Measurements from ENCODE around the gene ZP2.
"Not testable (repeated sequence)": the region's sequence is repeated elsewhere in the genome, so short reads cannot be mapped to it uniquely, and the experiment has no call there.

Gene ZP2

GRCh38 chr16:21158208-21159110 lies 52.9 kb downstream of the ZP2 start, which contains the start of gene LDAF1:
Gene LDAF1 (plus strand): TSS chr16:21158674. CDS start chr16:21161183, 2,509 bp downstream.
- Histone ChIP-seq H4K20me1 (ENCODE audit: insufficient read depth, low read length, poor library complexity, severe bottlenecking) (no peaks in the 10 kb centered on the region), H3K9me2 (replicated peaks; ENCODE audit: low read depth, low read length) (no peaks in the 10 kb centered on the region), H3K9ac (ENCODE audit: low read depth, low read length, poor library complexity, severe bottlenecking) (peak within 1 kb of the TSS; percentile 74), H3K27me3 (ENCODE audit: insufficient read depth, low read length, poor library complexity, severe bottlenecking) (no peaks in the 10 kb centered on the region), H3F3A (ENCODE audit: low read depth) (no peaks in the 10 kb centered on the region), H3K36me3 (ENCODE audit: insufficient read depth, low read length) (no peaks in the 10 kb centered on the region), H3K9me3 (ENCODE audit: insufficient read depth, low read depth, low read length) (no peaks in the 10 kb centered on the region), H2AFZ (ENCODE audit: low read length) (peak within 1 kb of the TSS; percentile 97), H3K4me2 (ENCODE audit: low read depth, low read length, poor library complexity, severe bottlenecking) (peak within 1 kb of the TSS; percentile 97), H3K4me1 (ENCODE audit: insufficient read depth, low read length, poor library complexity, severe bottlenecking) (peaks cover 14% of the 10 kb centered on the region), H3K79me2 (ENCODE audit: insufficient read depth, low read length) (no peaks in the 10 kb centered on the region), H3K4me3 (ENCODE audit: low read length, poor library complexity, severe bottlenecking) (peak within 1 kb of the TSS; percentile 85)
- TF ChIP-seq CTCF (conservative IDR thresholded peaks at IDR 0.05; ENCODE audit: low read length) (no peak), EZH2phosphoT487 (IDR thresholded peaks at IDR 0.05; ENCODE audit: borderline replicate concordance) (no peak)

GRCh38 chr16:21157632-21158031 lies 53.7 kb downstream of the ZP2 start:
- H3F3A ChIP-seq (ENCODE audit: low read depth) = no peaks in the 10 kb centered on the region
- no peaks in the 10 kb centered on the region for H3K27me3 ChIP-seq (ENCODE audit: insufficient read depth, low read length, poor library complexity, severe bottlenecking)
- peak overlapping the region; percentile 74 for H3K9ac ChIP-seq (ENCODE audit: low read depth, low read length, poor library complexity, severe bottlenecking)
- no peaks in the 10 kb centered on the region for H3K9me2 ChIP-seq (replicated peaks; ENCODE audit: low read depth, low read length)
- no peaks in the 10 kb centered on the region for H4K20me1 ChIP-seq (ENCODE audit: insufficient read depth, low read length, poor library complexity, severe bottlenecking)
- no peak for TF ChIP-seq CTCF (conservative IDR thresholded peaks at IDR 0.05; ENCODE audit: low read length)
- no peak for TF ChIP-seq EZH2phosphoT487 (IDR thresholded peaks at IDR 0.05; ENCODE audit: borderline replicate concordance)
- H3K79me2 ChIP-seq (ENCODE audit: insufficient read depth, low read length) = no peaks in the 10 kb centered on the region
- H3K36me3 ChIP-seq (ENCODE audit: insufficient read depth, low read length) = no peaks in the 10 kb centered on the region
- peak overlapping the region; percentile 85 for H3K4me3 ChIP-seq (ENCODE audit: low read length, poor library complexity, severe bottlenecking)
- H2AFZ ChIP-seq (ENCODE audit: low read length) = peak overlapping the region; percentile 97
- H3K4me1 ChIP-seq (ENCODE audit: insufficient read depth, low read length, poor library complexity, severe bottlenecking) = peaks cover 14% of the 10 kb centered on the region
- peak overlapping the region; percentile 97 for H3K4me2 ChIP-seq (ENCODE audit: low read depth, low read length, poor library complexity, severe bottlenecking)
- no peaks in the 10 kb centered on the region for H3K9me3 ChIP-seq (ENCODE audit: insufficient read depth, low read depth, low read length)

- Histone ChIP-seq H3K4me2 (ENCODE audit: low read depth, low read length, poor library complexity, severe bottlenecking) (no peak overlapping the region), H3K4me1 (ENCODE audit: insufficient read depth, low read length, poor library complexity, severe bottlenecking) (peaks cover 14% of the 10 kb centered on the region), H4K20me1 (ENCODE audit: insufficient read depth, low read length, poor library complexity, severe bottlenecking) (no peaks in the 10 kb centered on the region), H3K79me2 (ENCODE audit: insufficient read depth, low read length) (no peaks in the 10 kb centered on the region), H3K9ac (ENCODE audit: low read depth, low read length, poor library complexity, severe bottlenecking) (no peak overlapping the region), H3K36me3 (ENCODE audit: insufficient read depth, low read length) (no peaks in the 10 kb centered on the region), H3K27me3 (ENCODE audit: insufficient read depth, low read length, poor library complexity, severe bottlenecking) (no peaks in the 10 kb centered on the region), H3K4me3 (ENCODE audit: low read length, poor library complexity, severe bottlenecking) (no peak overlapping the region), H2AFZ (ENCODE audit: low read length) (no peak overlapping the region), H3F3A (ENCODE audit: low read depth) (no peaks in the 10 kb centered on the region), H3K9me3 (ENCODE audit: insufficient read depth, low read depth, low read length) (no peaks in the 10 kb centered on the region), H3K9me2 (replicated peaks; ENCODE audit: low read depth, low read length) (no peaks in the 10 kb centered on the region)
- TF ChIP-seq CTCF (conservative IDR thresholded peaks at IDR 0.05; ENCODE audit: low read length) = peak; percentile 78
- no peak for TF ChIP-seq EZH2phosphoT487 (IDR thresholded peaks at IDR 0.05; ENCODE audit: borderline replicate concordance)
Measured at GRCh38 chr16:21156767-21157467, 54.5 kb downstream of the ZP2 start.

- not testable (repeated sequence) for H3K9me2 ChIP-seq (replicated peaks; ENCODE audit: low read depth, low read length); H3K36me3 ChIP-seq (ENCODE audit: insufficient read depth, low read length); H3K4me2 ChIP-seq (ENCODE audit: low read depth, low read length, poor library complexity, severe bottlenecking); H3K79me2 ChIP-seq (ENCODE audit: insufficient read depth, low read length); H3K27me3 ChIP-seq (ENCODE audit: insufficient read depth, low read length, poor library complexity, severe bottlenecking); H3K9ac ChIP-seq (ENCODE audit: low read depth, low read length, poor library complexity, severe bottlenecking); H3K4me3 ChIP-seq (ENCODE audit: low read length, poor library complexity, severe bottlenecking); H4K20me1 ChIP-seq (ENCODE audit: insufficient read depth, low read length, poor library complexity, severe bottlenecking); H2AFZ ChIP-seq (ENCODE audit: low read length); H3F3A ChIP-seq (ENCODE audit: low read depth); H3K9me3 ChIP-seq (ENCODE audit: insufficient read depth, low read depth, low read length)
- peaks cover 14% of the 10 kb centered on the region for H3K4me1 ChIP-seq (ENCODE audit: insufficient read depth, low read length, poor library complexity, severe bottlenecking)
Measured at GRCh38 chr16:21156011-21156410, 55.4 kb downstream of the ZP2 start.

- not testable (repeated sequence) for H2AFZ ChIP-seq (ENCODE audit: low read length); H3K27me3 ChIP-seq (ENCODE audit: insufficient read depth, low read length, poor library complexity, severe bottlenecking); H3K4me1 ChIP-seq (ENCODE audit: insufficient read depth, low read length, poor library complexity, severe bottlenecking); H3K9me3 ChIP-seq (ENCODE audit: insufficient read depth, low read depth, low read length); H3F3A ChIP-seq (ENCODE audit: low read depth); H3K79me2 ChIP-seq (ENCODE audit: insufficient read depth, low read length); H3K4me3 ChIP-seq (ENCODE audit: low read length, poor library complexity, severe bottlenecking); H3K4me2 ChIP-seq (ENCODE audit: low read depth, low read length, poor library complexity, severe bottlenecking); H3K36me3 ChIP-seq (ENCODE audit: insufficient read depth, low read length); H4K20me1 ChIP-seq (ENCODE audit: insufficient read depth, low read length, poor library complexity, severe bottlenecking); H3K9me2 ChIP-seq (replicated peaks; ENCODE audit: low read depth, low read length); H3K9ac ChIP-seq (ENCODE audit: low read depth, low read length, poor library complexity, severe bottlenecking)
Measured at GRCh38 chr16:21153124-21153729, 58.1 kb downstream of the ZP2 start.
